Measurements from ENCODE around the gene PAPSS1. TPM values are rescaled to one million over a fixed set of nuclear protein-coding genes. Genes with fewer than 3 reads are reported as not detected.

PAPSS1 gene
- total and polyA plus RNA-seq, 2 experiments from 2014 or later, result 72.0 to 85.8 TPM

GRCh38 chr4:107622006-107622405 lies 98.0 kb downstream of the PAPSS1 start (continued):
- TF ChIP-seq ZNF462 (CRISPR knock-in tag; IDR thresholded peaks at IDR 0.05), result no peak

GRCh38 chr4:107619731-107620130 lies 100.3 kb downstream of the PAPSS1 start:
- peaks cover 27% of the 10 kb centered on the region for H3K36me3 Mint-ChIP-seq (ENCODE audit: low read depth)
- TF ChIP-seq EZH2 (IDR thresholded peaks at IDR 0.05; ENCODE audit: low read depth, unreplicated experiment) (no peak), ZNF331 (CRISPR knock-in tag; IDR thresholded peaks at IDR 0.05; ENCODE audit: low read depth) (no peak), NANOG (IDR thresholded peaks at IDR 0.05; ENCODE audit: borderline replicate concordance) (no peak), ZNF114 (CRISPR knock-in tag; IDR thresholded peaks at IDR 0.05) (no peak)
- TF ChIP-seq, protein P1, sequence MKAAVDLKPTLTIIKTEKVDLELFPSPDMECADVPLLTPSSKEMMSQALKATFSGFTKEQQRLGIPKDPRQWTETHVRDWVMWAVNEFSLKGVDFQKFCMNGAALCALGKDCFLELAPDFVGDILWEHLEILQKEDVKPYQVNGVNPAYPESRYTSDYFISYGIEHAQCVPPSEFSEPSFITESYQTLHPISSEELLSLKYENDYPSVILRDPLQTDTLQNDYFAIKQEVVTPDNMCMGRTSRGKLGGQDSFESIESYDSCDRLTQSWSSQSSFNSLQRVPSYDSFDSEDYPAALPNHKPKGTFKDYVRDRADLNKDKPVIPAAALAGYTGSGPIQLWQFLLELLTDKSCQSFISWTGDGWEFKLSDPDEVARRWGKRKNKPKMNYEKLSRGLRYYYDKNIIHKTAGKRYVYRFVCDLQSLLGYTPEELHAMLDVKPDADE (IDR thresholded peaks at IDR 0.05), result no peak
- TF ChIP-seq, protein P2, sequence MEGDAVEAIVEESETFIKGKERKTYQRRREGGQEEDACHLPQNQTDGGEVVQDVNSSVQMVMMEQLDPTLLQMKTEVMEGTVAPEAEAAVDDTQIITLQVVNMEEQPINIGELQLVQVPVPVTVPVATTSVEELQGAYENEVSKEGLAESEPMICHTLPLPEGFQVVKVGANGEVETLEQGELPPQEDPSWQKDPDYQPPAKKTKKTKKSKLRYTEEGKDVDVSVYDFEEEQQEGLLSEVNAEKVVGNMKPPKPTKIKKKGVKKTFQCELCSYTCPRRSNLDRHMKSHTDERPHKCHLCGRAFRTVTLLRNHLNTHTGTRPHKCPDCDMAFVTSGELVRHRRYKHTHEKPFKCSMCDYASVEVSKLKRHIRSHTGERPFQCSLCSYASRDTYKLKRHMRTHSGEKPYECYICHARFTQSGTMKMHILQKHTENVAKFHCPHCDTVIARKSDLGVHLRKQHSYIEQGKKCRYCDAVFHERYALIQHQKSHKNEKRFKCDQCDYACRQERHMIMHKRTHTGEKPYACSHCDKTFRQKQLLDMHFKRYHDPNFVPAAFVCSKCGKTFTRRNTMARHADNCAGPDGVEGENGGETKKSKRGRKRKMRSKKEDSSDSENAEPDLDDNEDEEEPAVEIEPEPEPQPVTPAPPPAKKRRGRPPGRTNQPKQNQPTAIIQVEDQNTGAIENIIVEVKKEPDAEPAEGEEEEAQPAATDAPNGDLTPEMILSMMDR (conservative IDR thresholded peaks at IDR 0.05; ENCODE audit: low read depth in 2 of 2), result no peak

More at GRCh38 chr4:107619731-107620130, 100.3 kb downstream of the PAPSS1 start:
- Histone ChIP-seq H3K27me3 (ENCODE audit: insufficient read depth) (no peaks in the 10 kb centered on the region), H3K4me2 (no peak overlapping the region), H4K20me1 (replicated peaks; ENCODE audit: insufficient read depth) (no peaks in the 10 kb centered on the region), H2AFZ (no peak overlapping the region), H3K4me3 (no peak overlapping the region), H3K9me2 (ENCODE audit: insufficient read depth) (no peaks in the 10 kb centered on the region), H3K4me1 (ENCODE audit: insufficient read depth) (no peaks in the 10 kb centered on the region), H3F3A (replicated peaks; ENCODE audit: low read depth) (no peaks in the 10 kb centered on the region), H3K27ac (ENCODE audit: low read depth) (no peak overlapping the region), H3K36me3 (ENCODE audit: insufficient read depth) (no peaks in the 10 kb centered on the region), H3K79me2 (replicated peaks; ENCODE audit: insufficient read depth) (peaks cover 3% of the 10 kb centered on the region; the same call in 1 of the 2 replicates)
- peaks cover 4% of the 10 kb centered on the region; the same call in 2 of the 3 replicates for H3K9me3 Mint-ChIP-seq
- no peak for ATAC-seq
- H3K27me3 Mint-ChIP-seq (ENCODE audit: insufficient read depth, low read depth, poor library complexity), result peaks cover 3% of the 10 kb centered on the region
- H3K27ac Mint-ChIP-seq, result no peak overlapping the region
- no peak overlapping the region for H3K4me3 Mint-ChIP-seq
- DNase-seq (ENCODE audit: low spot score), result no peak
- no peaks in the 10 kb centered on the region for H3K4me1 Mint-ChIP-seq
